H9 (cell line): ENCODE data around the gene ST6GALNAC3. TPM values are rescaled to one million over a fixed set of nuclear protein-coding genes. Genes with fewer than 3 reads are reported as not detected.

Experiments
- DNase-seq: peaks from one replicate; pipeline ENCODE4 v3.0.0-alpha.2; 2017
- H2AFZ ChIP-seq: one replicate; pipeline ENCODE4 v1.6.1; 2013; ENCODE audit warnings: mild to moderate bottlenecking, low read length, control low read depth, moderate library complexity
- H2AK5ac ChIP-seq: 2 replicates; pipeline ENCODE4 v1.6.1; 2013; ENCODE audit warnings: low read length, control low read depth, mixed read lengths; ENCODE audit not compliant: insufficient read length
- H2BK120ac ChIP-seq: one replicate; pipeline ENCODE4 v1.6.1; 2013; ENCODE audit warnings: low read depth, mild to moderate bottlenecking, low read length, control low read depth, inconsistent platforms; ENCODE audit not compliant: poor library complexity, severe bottlenecking
- H2BK12ac ChIP-seq: 2 replicates; pipeline ENCODE4 v1.6.1; 2013; ENCODE audit warnings: low read length, control low read depth, mixed read lengths, low read depth; ENCODE audit not compliant: insufficient read length
- H2BK15ac ChIP-seq: 2 replicates; pipeline ENCODE4 v1.6.1; 2013; ENCODE audit warnings: low read depth, low read length, control low read depth
- H2BK20ac ChIP-seq: one replicate; pipeline ENCODE4 v1.6.1; 2013; ENCODE audit warnings: low read depth, mild to moderate bottlenecking, low read length, control low read depth, inconsistent platforms; ENCODE audit not compliant: poor library complexity, severe bottlenecking
- H2BK5ac ChIP-seq: 2 replicates; pipeline ENCODE4 v1.6.1; 2013; ENCODE audit warnings: low read length, control low read depth, mixed read lengths; ENCODE audit not compliant: insufficient read length
- H3K14ac ChIP-seq: 2 replicates; pipeline ENCODE4 v1.6.1; 2013; ENCODE audit warnings: low read length, control low read depth; ENCODE audit not compliant: insufficient read depth
- H3K18ac ChIP-seq: 2 replicates; pipeline ENCODE4 v1.6.1; 2013; ENCODE audit warnings: low read depth, mild to moderate bottlenecking, mixed read lengths, low read length, control low read depth; ENCODE audit not compliant: insufficient read length
- H3K23ac ChIP-seq: 2 replicates; pipeline ENCODE4 v1.6.1; 2013; ENCODE audit warnings: low read length, control low read depth, mixed read lengths, low read depth; ENCODE audit not compliant: insufficient read length
- H3K23me2 ChIP-seq: 2 replicates; pipeline ENCODE4 v1.6.1; 2013; ENCODE audit warnings: low read depth, mild to moderate bottlenecking, mixed read lengths, low read length, control low read depth; ENCODE audit not compliant: insufficient read length, poor library complexity, severe bottlenecking
- H3K27ac ChIP-seq: 2 replicates; pipeline ENCODE4 v1.5.1; 2013; ENCODE audit warnings: low read length, control low read depth, mixed read lengths, low read depth; ENCODE audit not compliant: insufficient read length
- H3K27me3 ChIP-seq: 2 replicates; pipeline ENCODE4 v1.6.1; 2013; ENCODE audit warnings: low read length, control low read depth, inconsistent platforms; ENCODE audit not compliant: insufficient read depth
- H3K4ac ChIP-seq: 2 replicates; pipeline ENCODE4 v1.6.1; 2013; ENCODE audit warnings: low read depth, mild to moderate bottlenecking, control low read depth, inconsistent platforms, low read length, moderate library complexity
- H3K4me1 ChIP-seq: 2 replicates; pipeline ENCODE4 v1.6.1; 2013; ENCODE audit warnings: low read length, control low read depth, inconsistent platforms; ENCODE audit not compliant: insufficient read depth
- H3K4me2 ChIP-seq: 2 replicates; pipeline ENCODE4 v1.6.1; 2013; ENCODE audit warnings: low read length, control low read depth, mixed read lengths; ENCODE audit not compliant: insufficient read length, insufficient read depth
- H3K56ac ChIP-seq: 2 replicates; pipeline ENCODE4 v1.6.1; 2013; ENCODE audit warnings: low read depth, mild to moderate bottlenecking, mixed read lengths, low read length, control low read depth; ENCODE audit not compliant: insufficient read length
- H3K79me1 ChIP-seq: 2 replicates; pipeline ENCODE4 v1.6.1; 2013; ENCODE audit warnings: low read depth, mild to moderate bottlenecking, moderate library complexity, low read length, control low read depth, inconsistent platforms; ENCODE audit not compliant: insufficient read depth, poor library complexity, severe bottlenecking
- H3K79me2 ChIP-seq: 2 replicates; pipeline ENCODE4 v1.6.1; 2013; ENCODE audit warnings: low read length, control low read depth, inconsistent platforms; ENCODE audit not compliant: insufficient read depth
- H3K9ac ChIP-seq: 2 replicates; pipeline ENCODE4 v1.6.1; 2013; ENCODE audit warnings: low read length, control low read depth, mixed read lengths; ENCODE audit not compliant: insufficient read length; ENCODE audit errors: extremely low read depth
- H3K9me3 ChIP-seq: one replicate; pipeline ENCODE4 v1.6.1; 2013; ENCODE audit warnings: low read depth, low read length, inconsistent platforms; ENCODE audit not compliant: control insufficient read depth
- H3T11ph ChIP-seq: one replicate; pipeline ENCODE4 v1.6.1; 2013; ENCODE audit warnings: mild to moderate bottlenecking, low read length, control low read depth, inconsistent platforms
- H4K20me1 ChIP-seq: one replicate; pipeline ENCODE4 v1.6.1; 2013; ENCODE audit not compliant: control insufficient read depth, insufficient read length, insufficient read depth
- H4K5ac ChIP-seq: 2 replicates; pipeline ENCODE4 v1.6.1; 2013; ENCODE audit warnings: low read depth, mild to moderate bottlenecking, mixed read lengths, low read length, control low read depth; ENCODE audit not compliant: insufficient read length
- H4K8ac ChIP-seq: replicated peaks from 2 replicates; pipeline ENCODE4 v1.6.1; 2013; ENCODE audit warnings: low read length, control low read depth, mixed read lengths, low read depth; ENCODE audit not compliant: insufficient read length
- H4K91ac ChIP-seq: 2 replicates; pipeline ENCODE4 v1.6.1; 2013; ENCODE audit warnings: low read depth, mild to moderate bottlenecking, moderate library complexity, mixed read lengths, low read length, control low read depth; ENCODE audit not compliant: insufficient read length
- H3K27ac Mint-ChIP-seq, 3 experiments: 2 replicates in 2 of 3; 3 replicates in 1 of 3; pipeline ENCODE4 v1.8.0; 2020 to 2021; ENCODE audit warnings: mixed read lengths in 3 of 3, mild to moderate bottlenecking in 1 of 3, moderate library complexity in 1 of 3
- H3K27me3 Mint-ChIP-seq: 2 replicates; pipeline ENCODE4 v1.8.0; 2021; ENCODE audit warnings: low read depth, mild to moderate bottlenecking, moderate library complexity, mixed read lengths
- H3K36me3 Mint-ChIP-seq, 3 experiments: 2 replicates in 2 of 3; 3 replicates in 1 of 3; pipeline ENCODE4 v1.8.0; 2020 to 2021; ENCODE audit warnings: low read depth in 3 of 3, mixed read lengths in 3 of 3; ENCODE audit not compliant: insufficient read depth in 1 of 3
- H3K4me1 Mint-ChIP-seq, 2 experiments: 2 replicates each; pipeline ENCODE4 v1.8.0; 2020; ENCODE audit warnings: mixed read lengths in 2 of 2
- H3K4me3 Mint-ChIP-seq, 2 experiments: 2 replicates in 1 of 2; 3 replicates in 1 of 2; pipeline ENCODE4 v1.8.0; 2020 to 2021; ENCODE audit warnings: mild to moderate bottlenecking in 2 of 2, mixed read lengths in 2 of 2, moderate library complexity in 1 of 2
- H3K9me3 Mint-ChIP-seq, 2 experiments: 2 replicates in 1 of 2; 3 replicates in 1 of 2; pipeline ENCODE4 v1.8.0; 2020; ENCODE audit warnings: mild to moderate bottlenecking in 2 of 2, mixed read lengths in 2 of 2, moderate library complexity in 1 of 2
- CTCF ChIP-seq: fragments of 200-600 bp; sonication (generic); conservative IDR thresholded peaks from 3 replicates; pipeline ENCODE4 v1.8.0; 2021; ENCODE audit warnings: antibody characterized with exemption, mild to moderate bottlenecking
- total RNA-seq: library from RNA; stranded (reverse); gene quantifications from 2 replicates; pipeline ENCODE4 v1.2.1, GENCODE V29; 2021

Gene ST6GALNAC3
- total RNA-seq, 1 experiment from 2014 or later = 11.2 TPM

GRCh38 chr1:76471536-76471935, 397.0 kb downstream of the ST6GALNAC3 start:
- no peak overlapping the region for H3K4me2 ChIP-seq
- no peak overlapping the region for H4K91ac ChIP-seq
- H3K27ac ChIP-seq = no peak overlapping the region
- Mint-ChIP-seq H3K9me3 (peaks cover 0 to 2% of the 10 kb centered on the region in 2 experiments; a peak in 1 of 5 replicates), H3K27me3 (no peaks in the 10 kb centered on the region), H3K27ac (no peak overlapping the region), H3K4me1 (peaks cover 4 to 6% of the 10 kb centered on the region in 2 experiments; a peak in 3 of 4 replicates), H3K36me3 (no peaks in the 10 kb centered on the region; a peak in 1 of 7 replicates), H3K4me3 (no peak overlapping the region)
- no peak overlapping the region for H3K23ac ChIP-seq
- H4K5ac ChIP-seq = no peak overlapping the region
- H2BK120ac ChIP-seq = no peak overlapping the region
- H4K20me1 ChIP-seq = no peaks in the 10 kb centered on the region
- H3K27me3 ChIP-seq = no peaks in the 10 kb centered on the region
- H2BK12ac ChIP-seq = no peak overlapping the region
- no peak overlapping the region for H3K4ac ChIP-seq
- no peak overlapping the region for H3T11ph ChIP-seq
- TF ChIP-seq CTCF = no peak
- no peak overlapping the region for H2BK5ac ChIP-seq
- H2BK15ac ChIP-seq = no peak overlapping the region
- no peaks in the 10 kb centered on the region for H3K23me2 ChIP-seq
- no peak overlapping the region for H2AFZ ChIP-seq
- peaks cover 3% of the 10 kb centered on the region for H3K79me1 ChIP-seq
- no peaks in the 10 kb centered on the region for H3K4me1 ChIP-seq
- H3K79me2 ChIP-seq = no peaks in the 10 kb centered on the region
- H3K9me3 ChIP-seq = no peaks in the 10 kb centered on the region
- no peak overlapping the region for H3K56ac ChIP-seq
- H4K8ac ChIP-seq = no peak overlapping the region
- H2BK20ac ChIP-seq = no peak overlapping the region
- no peak overlapping the region for H3K14ac ChIP-seq
- no peak overlapping the region for H3K18ac ChIP-seq
- no peak overlapping the region for H2AK5ac ChIP-seq
- DNase-seq = no peak
- no peak overlapping the region for H3K9ac ChIP-seq
